Fibroblast of the aortic adventitia (primary cell): ENCODE data around the gene SLC17A2. TPM values are rescaled to one million over a fixed set of nuclear protein-coding genes. Genes with fewer than 3 reads are reported as not detected.
A peak's percentile ranks its signal among the peaks of the same experiment; 100 is the strongest.

Experiments used
- DNase-seq: peaks from one replicate; pipeline ENCODE4 v3.0.0-alpha.2; 2010; ENCODE audit warnings: low read depth
- H3K4me3 ChIP-seq: 2 replicates; pipeline ENCODE4 v1.5.1; 2011; ENCODE audit warnings: low read depth, mild to moderate bottlenecking, control low read depth, low read length, moderate library complexity
- CTCF ChIP-seq: IDR thresholded peaks from 2 replicates; pipeline ENCODE4 v1.5.1; 2011; ENCODE audit warnings: mild to moderate bottlenecking, low read length, control low read depth, inconsistent platforms; ENCODE audit not compliant: insufficient read depth
- total RNA-seq: library from RNA; depleted of rRNA; stranded (reverse); fragments of >200 nt; gene quantifications from 2 replicates; pipeline ENCODE4 v1.2.3, GENCODE V29; 2012; ENCODE audit warnings: low replicate concordance

The SLC17A2 gene
- total RNA-seq, 1 donor, result 0.09 TPM

- no peak for TF ChIP-seq CTCF
- no peak overlapping the region for H3K4me3 ChIP-seq
- no peak for DNase-seq
These were observed 1.7 kb downstream of the SLC17A2 start for GRCh38 chr6:25928562-25929324.

GRCh38 chr6:25927756-25928216 lies 2.7 kb downstream of the SLC17A2 start:
- DNase-seq, result peak; percentile 84
- no peak for TF ChIP-seq CTCF
- no peak overlapping the region for H3K4me3 ChIP-seq

- TF ChIP-seq CTCF, result no peak
- no peak for DNase-seq
- H3K4me3 ChIP-seq, result no peak overlapping the region
These were observed 3.3 kb downstream of the SLC17A2 start for GRCh38 chr6:25927178-25927577.

- no peak for TF ChIP-seq CTCF
- DNase-seq, result peak; percentile 1
- no peak overlapping the region for H3K4me3 ChIP-seq
These were observed 4.6 kb downstream of the SLC17A2 start for GRCh38 chr6:25925876-25926275.

GRCh38 chr6:25922301-25922700 lies 8.2 kb downstream of the SLC17A2 start:
- no peak for TF ChIP-seq CTCF
- no peak overlapping the region for H3K4me3 ChIP-seq
- DNase-seq, result peak; percentile 83

GRCh38 chr6:25921525-25922203 lies 8.8 kb downstream of the SLC17A2 start:
- DNase-seq, result no peak
- H3K4me3 ChIP-seq, result no peak overlapping the region
- no peak for TF ChIP-seq CTCF
